PC-9 (cell line): ENCODE results near the gene VWA3A.

Experiments used
- EZH2 ChIP-seq: fragments of 200-600 bp; sonication (generic); IDR thresholded peaks from 2 replicates; pipeline ENCODE4 v1.8.0; 2017; ENCODE audit warnings: antibody characterized with exemption, low read depth
- TF ChIP-seq, protein P1 (sequence below): fragments of 200-600 bp; sonication (generic); conservative IDR thresholded peaks from 2 replicates; pipeline ENCODE4 v1.6.1; 2017; ENCODE audit warnings: mixed run types, antibody characterized with exemption, mild to moderate bottlenecking, moderate library complexity

DNA sequence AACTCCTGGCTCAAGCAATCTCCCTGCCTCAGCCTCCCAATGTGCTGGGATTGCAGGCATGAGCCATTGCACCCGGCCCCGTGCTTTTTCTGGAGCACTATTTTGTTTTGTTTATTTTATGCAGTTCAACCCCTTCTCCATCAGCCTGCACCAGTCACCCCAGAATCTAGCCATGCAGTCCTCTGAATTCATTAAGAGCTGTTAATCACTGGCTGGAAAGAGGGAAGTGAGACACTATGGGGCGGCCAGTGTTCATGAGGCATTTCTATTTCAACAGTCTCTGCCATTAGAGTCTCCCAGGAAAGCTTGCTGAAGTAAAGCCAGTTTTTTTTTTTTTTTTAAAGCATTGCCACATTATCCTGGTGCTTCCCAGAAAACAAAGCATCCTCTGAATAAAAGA is 1.7 kb downstream of the VWA3A start:
- TF ChIP-seq, protein P1, sequence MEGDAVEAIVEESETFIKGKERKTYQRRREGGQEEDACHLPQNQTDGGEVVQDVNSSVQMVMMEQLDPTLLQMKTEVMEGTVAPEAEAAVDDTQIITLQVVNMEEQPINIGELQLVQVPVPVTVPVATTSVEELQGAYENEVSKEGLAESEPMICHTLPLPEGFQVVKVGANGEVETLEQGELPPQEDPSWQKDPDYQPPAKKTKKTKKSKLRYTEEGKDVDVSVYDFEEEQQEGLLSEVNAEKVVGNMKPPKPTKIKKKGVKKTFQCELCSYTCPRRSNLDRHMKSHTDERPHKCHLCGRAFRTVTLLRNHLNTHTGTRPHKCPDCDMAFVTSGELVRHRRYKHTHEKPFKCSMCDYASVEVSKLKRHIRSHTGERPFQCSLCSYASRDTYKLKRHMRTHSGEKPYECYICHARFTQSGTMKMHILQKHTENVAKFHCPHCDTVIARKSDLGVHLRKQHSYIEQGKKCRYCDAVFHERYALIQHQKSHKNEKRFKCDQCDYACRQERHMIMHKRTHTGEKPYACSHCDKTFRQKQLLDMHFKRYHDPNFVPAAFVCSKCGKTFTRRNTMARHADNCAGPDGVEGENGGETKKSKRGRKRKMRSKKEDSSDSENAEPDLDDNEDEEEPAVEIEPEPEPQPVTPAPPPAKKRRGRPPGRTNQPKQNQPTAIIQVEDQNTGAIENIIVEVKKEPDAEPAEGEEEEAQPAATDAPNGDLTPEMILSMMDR, result no peak
- TF ChIP-seq EZH2, result no peak
